SKM-1 treated with dmso at 0.1 percent for 144 hours (cell line): ENCODE results near the gene RAB3C.

Experiments used
- DNase-seq: peaks from one replicate; lab custom pipeline; 2025; ENCODE audit not compliant: unreplicated experiment; lab: John Stamatoyannopoulos, UW

RAB3C gene

GRCh38 chr5:58813855-58814254 lies 231.0 kb downstream of the RAB3C start:
- no peak for DNase-seq

- no peak for DNase-seq
Measured at GRCh38 chr5:58816181-58816731, 233.4 kb downstream of the RAB3C start.

GRCh38 chr5:58818465-58818864 lies 235.6 kb downstream of the RAB3C start:
- no peak for DNase-seq

- DNase-seq = no peak
Measured at GRCh38 chr5:58825441-58825840, 242.6 kb downstream of the RAB3C start.

- no peak for DNase-seq
Measured at GRCh38 chr5:58825899-58826298, 243.0 kb downstream of the RAB3C start.

- DNase-seq = no peak
Measured at GRCh38 chr5:58827463-58827862, 244.6 kb downstream of the RAB3C start.

GRCh38 chr5:58828258-58828657 lies 245.4 kb downstream of the RAB3C start:
- DNase-seq = no peak

- DNase-seq = no peak
Measured at GRCh38 chr5:58834242-58835225, 251.7 kb downstream of the RAB3C start.

GRCh38 chr5:58836351-58836750 lies 253.5 kb downstream of the RAB3C start:
- no peak for DNase-seq

GRCh38 chr5:58838729-58839128 lies 255.9 kb downstream of the RAB3C start:
- no peak for DNase-seq

GRCh38 chr5:58842852-58843251 lies 260.0 kb downstream of the RAB3C start:
- no peak for DNase-seq

- DNase-seq = no peak
Measured at GRCh38 chr5:58844395-58844794, 261.5 kb downstream of the RAB3C start.

GRCh38 chr5:58847041-58847440 lies 264.2 kb downstream of the RAB3C start:
- DNase-seq = no peak

GRCh38 chr5:58849223-58849622 lies 266.3 kb downstream of the RAB3C start:
- DNase-seq = no peak

- peak; percentile 51 for DNase-seq
Measured at GRCh38 chr5:58849921-58850667, 267.2 kb downstream of the RAB3C start.

GRCh38 chr5:58851153-58851552 lies 268.3 kb downstream of the RAB3C start:
- DNase-seq = no peak

- DNase-seq = no peak
Measured at GRCh38 chr5:58851571-58851970, 268.7 kb downstream of the RAB3C start.

GRCh38 chr5:58852566-58852965 lies 269.7 kb downstream of the RAB3C start:
- DNase-seq = no peak

- DNase-seq = peak; percentile 55
Measured at GRCh38 chr5:58854441-58854840, 271.6 kb downstream of the RAB3C start.

GRCh38 chr5:58855851-58856739 lies 273.2 kb downstream of the RAB3C start:
- no peak for DNase-seq

- DNase-seq = no peak
Measured at GRCh38 chr5:58857609-58858008, 274.7 kb downstream of the RAB3C start.
